ENCODE data around the gene SOHLH1.

SOHLH1 gene

GRCh38 chr9:135655317-135655716, 44.0 kb downstream of the SOHLH1 start:
- no peak for DNase-seq

- no peak for DNase-seq
These were observed 48.9 kb downstream of the SOHLH1 start for GRCh38 chr9:135650408-135650807.

GRCh38 chr9:135649508-135649907, 49.8 kb downstream of the SOHLH1 start:
- DNase-seq, result no peak

GRCh38 chr9:135648494-135649410, 50.5 kb downstream of the SOHLH1 start:
- DNase-seq, result no peak

- no peak for DNase-seq
These were observed 51.4 kb downstream of the SOHLH1 start for GRCh38 chr9:135647884-135648283.

- no peak for DNase-seq
These were observed 54.6 kb downstream of the SOHLH1 start for GRCh38 chr9:135644631-135645218.
